Measurements from ENCODE around the gene EIF1B.

- TF ChIP-seq GABPA (IDR thresholded peaks at IDR 0.05; ENCODE audit: low read depth) = no peak
- TF ChIP-seq TCF3 (IDR thresholded peaks at IDR 0.05; ENCODE audit: borderline replicate concordance, insufficient read depth, low read depth, low read length) = no peak
- no peak for TF ChIP-seq CTCF (IDR thresholded peaks at IDR 0.05 in 2 of 3, conservative IDR thresholded peaks at IDR 0.05 in 1 of 3; ENCODE audit: control insufficient read depth in 2 of 3, extremely low read depth in 1 of 3, insufficient read depth in 1 of 3, low read depth in 3 of 3, low read length in 3 of 3)
- no peak for TF ChIP-seq POLR2A (IDR thresholded peaks at IDR 0.05; ENCODE audit: low read depth, low read length)
- TF ChIP-seq CHD1 (IDR thresholded peaks at IDR 0.05; ENCODE audit: low read depth, low read length) = no peak
- no peak for TF ChIP-seq CEBPB (IDR thresholded peaks at IDR 0.05; ENCODE audit: borderline replicate concordance in 1 of 2, low read depth in 2 of 2, low read length in 2 of 2)
- no peak for TF ChIP-seq CBX3 (IDR thresholded peaks at IDR 0.05; ENCODE audit: borderline replicate concordance, low read depth)
- TF ChIP-seq DPF2 (IDR thresholded peaks at IDR 0.05) = no peak
- TF ChIP-seq RAD21 (IDR thresholded peaks at IDR 0.05; ENCODE audit: insufficient read depth, low read depth, low read length) = no peak
- no peak for TF ChIP-seq USF2 (IDR thresholded peaks at IDR 0.05; ENCODE audit: borderline replicate concordance, low read depth, low read length)
- no peak for TF ChIP-seq BCL11A (IDR thresholded peaks at IDR 0.05; ENCODE audit: low read depth, low read length)
- TF ChIP-seq ZNF24 (IDR thresholded peaks at IDR 0.05) = no peak
- no peak for TF ChIP-seq NR2C2 (IDR thresholded peaks at IDR 0.05; ENCODE audit: borderline replicate concordance, control insufficient read depth, insufficient read length, low read depth)
These were observed 45.1 kb upstream of the EIF1B start for GRCh38 chr3:40264451-40264850.

Measured in GM12878 (cell line).